Renal cortical epithelial cell (primary cell): ENCODE data around the gene ASTN1. TPM values are rescaled to one million over a fixed set of nuclear protein-coding genes. Genes with fewer than 3 reads are reported as not detected.

Experiments
- DNase-seq: peaks from one replicate; pipeline ENCODE4 v3.0.0-alpha.2; 2011; ENCODE audit warnings: low read depth
- total RNA-seq: library from RNA; depleted of rRNA; stranded (reverse); fragments of >200 nt; gene quantifications from 2 replicates; pipeline ENCODE4 v1.2.3, GENCODE V29; 2014

ASTN1 gene
- total RNA-seq, 1 donor from 2014 or later: 0.05 TPM

- no peak for DNase-seq
These were observed 120.9 kb downstream of the ASTN1 start for GRCh38 chr1:177043597-177043996.

- DNase-seq: no peak
These were observed 128.9 kb downstream of the ASTN1 start for GRCh38 chr1:177035586-177035985.

- DNase-seq: no peak
These were observed 130.9 kb downstream of the ASTN1 start for GRCh38 chr1:177033628-177034027.

- no peak for DNase-seq
These were observed 132.1 kb downstream of the ASTN1 start for GRCh38 chr1:177032434-177032833.

- DNase-seq: no peak
These were observed 139.9 kb downstream of the ASTN1 start for GRCh38 chr1:177024623-177025022.

GRCh38 chr1:177023726-177024125 lies 140.8 kb downstream of the ASTN1 start:
- DNase-seq: no peak

- no peak for DNase-seq
These were observed 141.3 kb downstream of the ASTN1 start for GRCh38 chr1:177023249-177023648.

GRCh38 chr1:177021687-177022086 lies 142.8 kb downstream of the ASTN1 start:
- DNase-seq: no peak

GRCh38 chr1:177020851-177021589 lies 143.5 kb downstream of the ASTN1 start:
- DNase-seq: no peak

GRCh38 chr1:177017287-177017852 lies 147.1 kb downstream of the ASTN1 start:
- DNase-seq: no peak

GRCh38 chr1:177014325-177014724 lies 150.2 kb downstream of the ASTN1 start:
- no peak for DNase-seq

- no peak for DNase-seq
These were observed 152.1 kb downstream of the ASTN1 start for GRCh38 chr1:177012342-177012925.

GRCh38 chr1:177011508-177011907 lies 153.0 kb downstream of the ASTN1 start:
- no peak for DNase-seq

- DNase-seq: peak; percentile 16
These were observed 154.2 kb downstream of the ASTN1 start for GRCh38 chr1:177010211-177010825.

GRCh38 chr1:177008653-177009052 lies 155.9 kb downstream of the ASTN1 start:
- DNase-seq: no peak

GRCh38 chr1:177007437-177008161 lies 156.9 kb downstream of the ASTN1 start:
- DNase-seq: no peak

- DNase-seq: no peak
These were observed 161.6 kb downstream of the ASTN1 start for GRCh38 chr1:177002891-177003290.

GRCh38 chr1:177001556-177001955 lies 163.0 kb downstream of the ASTN1 start:
- DNase-seq: no peak

GRCh38 chr1:176998183-176998795 lies 166.2 kb downstream of the ASTN1 start:
- no peak for DNase-seq

- no peak for DNase-seq
These were observed 167.9 kb downstream of the ASTN1 start for GRCh38 chr1:176996456-176997090.

- no peak for DNase-seq
These were observed 169.4 kb downstream of the ASTN1 start for GRCh38 chr1:176994931-176995596.
